Glomerular endothelial cell (primary cell): Measurements from ENCODE around the gene OSTF1. TPM values are rescaled to one million over a fixed set of nuclear protein-coding genes. Genes with fewer than 3 reads are reported as not detected.

Source experiments
- DNase-seq: peaks from one replicate; pipeline ENCODE4 v3.0.0-alpha.2; 2011; ENCODE audit warnings: low read depth, low spot score; ENCODE audit errors: extremely low read depth
- total RNA-seq: library from RNA; depleted of rRNA; stranded (reverse); fragments of >200 nt; gene quantifications from 2 replicates; pipeline ENCODE4 v1.2.3, GENCODE V29; 2015

OSTF1 gene
- total RNA-seq, 1 donor from 2014 or later: 63.5 TPM

DNA sequence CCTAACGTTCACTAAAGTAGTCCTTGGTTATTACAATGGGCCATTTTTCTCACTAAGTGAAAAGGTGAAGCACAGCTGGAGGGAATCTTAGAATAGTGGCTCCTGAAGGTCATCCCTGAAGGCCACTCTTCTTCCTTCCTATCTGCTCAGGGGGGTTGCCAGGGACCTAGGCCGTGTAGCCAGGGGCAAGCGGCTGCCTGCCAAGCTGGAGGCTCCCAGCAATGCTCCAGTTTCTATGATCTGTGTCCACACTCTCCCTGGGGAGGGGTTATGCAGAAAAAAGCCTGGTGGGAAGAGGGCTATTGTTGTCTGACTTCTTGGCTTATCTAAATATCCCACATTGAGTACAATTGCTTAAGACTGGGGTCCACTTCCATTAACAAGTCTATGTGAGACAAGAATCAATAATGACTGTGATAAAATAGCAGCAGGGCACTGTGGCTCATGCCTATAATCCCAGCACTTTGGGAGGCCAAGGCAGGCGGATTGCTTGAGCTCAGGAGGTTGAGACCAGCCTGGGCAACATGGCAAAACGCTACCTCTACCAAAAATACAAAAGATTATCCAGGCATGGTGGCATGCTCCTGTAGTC is 4.1 kb upstream of the OSTF1 start:
- DNase-seq: no peak

DNA sequence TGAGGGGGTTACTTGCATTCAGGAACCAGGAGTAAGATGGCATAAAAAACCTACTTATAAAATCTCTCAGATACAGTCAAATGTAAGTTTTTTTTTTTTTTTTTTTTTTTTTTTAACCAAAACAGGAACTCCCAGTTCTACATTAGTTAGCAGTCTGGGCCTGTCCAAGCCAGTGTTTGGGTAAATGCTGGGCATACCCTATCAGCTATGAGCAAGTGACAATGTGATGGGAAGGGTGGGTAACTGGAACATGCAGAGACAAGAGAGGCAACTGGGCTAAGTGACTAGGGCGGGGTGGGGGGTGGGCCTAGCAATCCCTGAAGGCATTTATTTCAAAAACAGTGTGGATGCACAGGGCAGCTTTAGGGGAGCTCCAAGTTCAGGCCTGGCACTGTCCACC is 2.7 kb upstream of the OSTF1 start:
- no peak for DNase-seq

DNA sequence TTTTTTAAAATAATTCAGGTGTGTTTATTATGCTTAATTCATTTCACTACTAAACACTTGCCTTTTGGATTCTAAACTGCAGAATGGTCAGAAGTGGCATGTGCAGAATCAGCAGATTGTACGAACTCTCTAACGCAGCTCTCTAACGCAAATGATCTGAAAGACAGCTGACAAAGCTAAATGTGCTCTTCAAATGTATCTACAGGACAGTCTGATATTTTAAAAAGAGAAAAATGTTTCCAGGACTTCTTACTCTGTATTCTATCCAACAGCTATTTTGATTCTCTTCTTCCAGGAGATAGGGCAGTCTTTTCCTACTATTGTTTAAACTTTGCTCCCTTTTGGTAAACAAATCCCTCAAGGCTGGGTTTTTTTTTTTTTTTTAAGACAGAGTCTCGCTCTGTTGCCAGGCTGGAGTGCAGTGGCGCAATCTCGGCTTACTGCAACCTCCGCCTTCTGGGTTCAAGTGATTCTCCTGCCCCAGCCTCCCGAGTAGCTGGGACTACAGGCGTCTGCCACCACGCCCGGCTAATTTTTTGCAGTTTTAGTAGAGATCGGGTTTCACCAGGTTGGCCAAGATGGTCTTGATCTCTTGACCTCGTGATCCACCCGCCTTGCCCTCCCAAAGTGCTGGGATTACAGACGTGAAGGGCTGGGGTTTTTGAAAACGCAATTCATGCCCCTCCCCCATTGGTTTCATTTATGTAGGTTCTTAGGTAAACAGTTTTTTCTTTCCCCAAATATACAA is 1.6 kb upstream of the OSTF1 start:
- no peak for DNase-seq

DNA sequence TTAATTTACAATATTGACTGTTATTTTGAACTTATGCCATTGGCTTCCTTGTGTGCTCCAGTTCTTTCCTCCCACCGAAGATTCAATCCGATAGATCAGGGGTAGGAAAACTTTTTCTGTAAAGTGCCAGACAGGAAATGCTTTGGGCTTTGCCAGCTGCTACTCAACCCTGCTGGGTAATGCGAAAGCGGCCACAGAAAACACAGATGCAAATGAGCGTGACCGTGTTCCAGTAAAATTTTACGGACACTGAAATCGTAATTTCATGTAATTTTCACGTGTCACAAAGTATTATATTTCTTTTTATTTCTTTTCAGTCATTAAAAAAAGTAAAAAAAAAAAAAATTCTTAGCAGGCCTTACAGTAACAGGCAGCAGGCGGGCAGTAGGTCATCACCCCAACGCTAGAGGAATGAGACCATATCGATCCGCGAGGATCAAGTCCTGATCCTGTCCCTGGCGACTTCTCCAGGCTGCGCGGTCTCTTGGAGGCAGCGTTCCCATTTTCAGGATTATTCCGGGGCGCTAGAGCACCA is 958 bp upstream of the OSTF1 start:
- no peak for DNase-seq

DNA sequence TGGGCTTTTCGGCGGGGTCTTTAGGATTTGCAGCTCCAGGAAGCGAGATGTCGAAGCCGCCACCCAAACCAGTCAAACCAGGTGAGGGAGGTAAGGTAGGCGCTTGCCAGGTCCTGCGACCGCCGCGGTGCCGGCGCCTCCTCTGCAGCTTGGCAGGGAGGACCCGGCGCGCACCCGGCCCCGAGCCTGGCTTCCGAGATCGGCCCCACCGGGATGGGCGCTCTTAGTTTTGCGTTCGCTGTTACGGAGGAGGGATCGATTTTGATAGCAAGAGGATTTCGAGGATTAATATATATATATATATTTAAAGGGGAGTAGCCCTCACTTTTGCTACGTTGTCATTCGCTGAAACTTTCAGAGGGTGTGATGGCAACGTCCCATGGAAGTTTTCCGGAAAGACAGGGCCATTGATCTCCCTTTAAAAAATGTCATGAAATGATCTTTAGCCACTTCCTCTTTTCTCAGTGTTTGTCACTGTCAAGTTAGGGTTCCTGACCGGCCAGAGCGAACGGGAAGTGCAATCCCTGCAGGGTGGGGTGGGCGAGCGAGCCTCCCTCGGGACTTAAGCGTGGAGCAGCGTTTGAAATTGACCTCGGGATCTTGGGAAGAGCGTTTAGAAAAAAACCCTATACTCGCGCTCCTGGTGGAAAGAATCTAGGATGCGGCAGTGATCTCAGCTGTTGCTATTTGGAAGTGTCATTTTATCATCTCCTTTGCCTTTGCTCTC is 495 bp downstream of the OSTF1 start:
- DNase-seq: no peak

DNA sequence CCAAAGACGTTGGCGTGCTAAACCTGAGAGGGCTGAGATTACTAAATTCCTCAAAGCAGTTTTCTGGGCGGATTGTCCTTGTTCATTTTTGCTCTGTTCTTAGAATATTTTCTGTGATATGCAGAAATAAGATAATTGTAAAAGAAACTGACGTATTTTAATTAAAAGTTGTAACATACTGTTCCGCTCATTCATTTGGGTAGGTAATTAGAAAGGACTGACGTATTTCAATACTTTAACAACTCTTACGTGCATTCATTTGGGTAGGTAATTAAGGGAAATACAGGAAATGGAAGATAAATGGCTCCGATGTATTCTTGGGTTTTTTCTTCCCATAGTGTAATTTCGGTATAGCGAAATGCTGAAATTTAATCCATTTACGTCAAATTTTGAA is 1.1 kb downstream of the OSTF1 start:
- DNase-seq: no peak

DNA sequence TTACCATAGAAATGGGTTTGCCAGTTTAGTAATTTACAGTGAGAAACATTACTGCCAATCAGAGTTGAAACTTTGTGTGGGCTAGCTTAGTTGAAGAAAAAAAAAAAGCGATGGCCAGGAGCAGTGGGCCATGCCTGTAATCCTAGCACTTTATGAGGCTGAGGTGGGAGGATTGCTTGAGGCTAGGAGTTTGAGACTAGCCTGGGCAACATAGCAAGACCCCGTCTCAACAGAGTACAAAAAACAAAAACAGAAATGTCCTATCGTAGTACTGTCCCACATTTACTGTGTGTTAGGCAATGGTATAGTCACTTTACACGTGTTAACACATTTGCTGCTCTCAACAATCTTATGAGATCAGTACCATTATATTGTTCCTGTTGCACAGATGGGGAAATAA is 2.3 kb downstream of the OSTF1 start:
- no peak for DNase-seq

DNA sequence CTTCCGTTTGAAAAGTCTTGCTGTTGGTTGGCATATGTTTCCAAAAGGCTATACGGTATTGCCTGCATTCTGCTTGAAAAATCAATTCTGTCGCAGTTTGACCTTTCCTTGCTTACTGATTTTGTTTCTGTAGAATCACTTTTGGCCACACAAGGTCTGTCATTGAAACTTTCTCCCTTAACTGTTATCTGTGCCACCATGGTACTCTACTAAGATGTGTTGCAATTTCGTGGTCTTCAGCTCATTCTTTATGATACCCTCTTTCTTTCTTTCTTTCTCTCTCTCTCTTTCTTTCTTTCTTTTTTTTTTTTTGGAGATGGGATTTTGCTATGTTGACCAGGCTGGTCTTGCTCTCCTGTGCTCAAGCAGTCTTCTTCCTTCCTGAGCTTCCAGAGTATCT is 4.5 kb downstream of the OSTF1 start:
- DNase-seq: no peak

DNA sequence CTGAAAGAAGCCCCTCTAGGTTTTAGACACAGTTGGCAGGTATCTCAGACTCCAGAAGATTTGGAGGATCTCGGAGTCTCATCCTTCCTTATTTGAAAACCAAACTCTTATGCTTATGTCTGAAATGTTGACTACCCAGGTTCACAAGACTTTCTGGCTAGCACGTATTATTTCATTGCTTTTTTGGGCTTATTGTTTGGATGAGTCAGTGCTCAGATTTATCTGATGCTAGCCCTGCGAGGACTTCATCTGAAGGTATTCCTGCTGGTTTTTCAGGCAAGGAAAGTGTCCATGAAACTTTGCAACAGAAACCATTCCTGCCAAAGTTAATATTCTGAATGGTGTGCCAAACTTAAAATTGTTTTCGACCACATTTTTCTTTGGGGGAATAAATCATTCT is 8.5 kb downstream of the OSTF1 start:
- DNase-seq: no peak

DNA sequence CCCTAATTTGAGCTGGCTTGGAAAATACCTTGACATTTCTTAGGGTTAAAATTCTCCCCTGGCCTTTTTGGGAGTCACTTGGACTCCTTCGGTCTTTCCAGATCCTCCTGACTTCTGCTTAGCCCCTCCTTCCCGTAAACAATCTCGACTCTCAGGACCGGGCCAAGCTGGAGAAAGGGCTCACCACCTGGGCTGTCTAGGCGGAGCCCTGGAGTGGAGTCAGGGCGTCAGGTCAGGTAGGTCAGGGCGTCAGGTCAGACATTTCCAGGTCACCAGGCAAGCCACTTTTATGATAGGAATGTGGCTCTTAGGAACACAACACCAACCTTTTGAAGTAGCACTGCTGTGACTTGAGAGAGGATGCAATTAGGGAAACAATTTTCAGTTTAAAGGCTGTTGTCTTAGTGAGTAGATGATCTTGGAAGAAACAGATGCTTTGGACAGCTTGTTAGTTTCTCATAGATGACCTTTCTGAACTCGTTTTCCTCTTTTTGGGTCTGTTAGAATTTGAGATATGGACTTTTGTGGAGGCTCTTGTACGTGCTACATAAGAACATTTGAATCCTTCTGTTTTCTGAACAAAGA is 12.8 kb downstream of the OSTF1 start:
- DNase-seq: no peak

DNA sequence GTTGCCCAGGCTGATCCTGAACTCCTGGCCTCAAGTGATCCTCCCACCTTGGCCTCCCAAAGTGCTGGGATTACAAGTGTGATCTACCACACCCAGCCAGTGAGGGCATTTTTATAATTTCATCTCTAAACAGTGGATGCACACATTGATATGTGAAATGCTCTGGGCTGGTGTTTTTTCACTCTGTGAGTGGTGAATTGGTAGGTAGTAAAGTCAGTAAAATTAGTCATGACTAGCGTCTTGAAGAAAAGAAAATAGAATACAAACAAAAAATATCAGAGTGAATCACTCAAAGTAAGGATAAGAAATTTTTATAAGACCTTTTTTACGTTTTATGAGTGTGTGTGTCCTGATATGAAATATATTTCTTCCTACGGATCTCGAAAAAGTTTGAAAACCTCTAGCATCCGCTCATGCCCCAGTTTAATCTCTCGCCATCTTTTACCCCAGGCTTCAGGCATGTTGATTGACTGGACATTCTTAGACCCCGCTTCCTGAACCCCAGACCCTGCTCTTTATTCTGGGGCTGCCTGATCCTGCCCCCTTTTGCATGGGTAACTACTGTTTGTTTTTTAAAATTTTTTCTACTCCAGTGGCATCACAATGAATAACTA is 14.0 kb downstream of the OSTF1 start:
- DNase-seq: no peak

DNA sequence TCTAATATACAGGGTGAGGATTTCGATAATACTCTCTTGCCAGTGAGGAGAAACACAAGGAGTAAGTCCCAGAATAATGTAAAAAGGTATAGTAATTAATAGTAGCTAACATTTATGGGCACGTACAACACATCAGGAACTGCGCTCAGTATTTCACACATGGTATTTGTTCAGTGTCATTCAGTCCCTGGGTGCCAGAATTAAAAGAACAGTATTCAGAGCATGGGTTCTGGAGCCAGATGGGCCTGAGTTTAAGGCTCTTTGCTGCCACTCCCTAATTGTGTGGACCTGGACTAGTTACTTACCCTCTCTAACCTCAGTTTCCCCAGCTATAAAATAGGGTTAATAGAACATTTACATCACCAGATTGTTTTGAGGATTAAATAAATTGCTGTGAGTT is 16.3 kb downstream of the OSTF1 start:
- no peak for DNase-seq

DNA sequence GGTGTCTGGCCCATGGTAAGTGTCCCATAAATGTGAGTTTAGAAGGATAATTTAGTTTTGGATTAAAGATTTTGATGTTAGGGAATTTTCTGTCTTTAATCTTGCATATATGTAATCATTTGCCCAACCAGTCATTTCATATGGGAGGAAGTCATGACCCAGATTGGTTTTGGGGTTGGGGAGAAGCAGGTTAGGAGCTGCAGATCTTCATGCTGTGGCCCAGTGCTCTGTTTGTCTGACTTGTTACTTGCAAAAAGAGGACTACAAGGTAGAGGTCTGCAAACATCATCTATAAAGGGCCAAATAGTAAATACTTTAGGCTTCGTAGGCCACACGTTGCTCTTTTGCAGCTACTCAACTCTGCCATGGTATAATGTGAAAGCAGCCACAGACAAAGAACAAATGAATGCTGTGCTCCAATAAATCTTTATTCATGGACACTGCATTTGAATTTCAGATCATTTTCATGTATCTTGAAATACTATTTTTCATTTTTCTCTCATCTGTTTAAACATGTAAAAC is 16.8 kb downstream of the OSTF1 start:
- no peak for DNase-seq

DNA sequence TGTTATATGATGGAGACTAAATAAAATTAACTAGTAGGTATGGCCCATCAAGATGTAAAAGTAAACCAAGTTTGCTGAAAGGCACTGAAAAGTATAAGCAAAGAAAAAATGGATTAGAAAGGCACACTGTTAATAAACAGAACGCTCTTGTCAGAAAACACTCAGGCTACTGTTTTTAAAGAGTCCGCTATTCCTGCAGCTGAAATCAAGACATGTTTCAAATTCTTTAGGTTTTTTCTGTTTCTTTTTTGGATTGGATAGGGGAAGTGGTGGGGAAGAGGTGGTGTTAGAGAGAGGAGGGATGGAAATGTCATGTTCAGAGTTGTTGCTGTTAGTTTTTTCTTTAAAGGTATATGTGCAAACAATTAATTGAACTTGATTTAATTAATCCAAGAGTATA is 17.5 kb downstream of the OSTF1 start:
- DNase-seq: no peak

DNA sequence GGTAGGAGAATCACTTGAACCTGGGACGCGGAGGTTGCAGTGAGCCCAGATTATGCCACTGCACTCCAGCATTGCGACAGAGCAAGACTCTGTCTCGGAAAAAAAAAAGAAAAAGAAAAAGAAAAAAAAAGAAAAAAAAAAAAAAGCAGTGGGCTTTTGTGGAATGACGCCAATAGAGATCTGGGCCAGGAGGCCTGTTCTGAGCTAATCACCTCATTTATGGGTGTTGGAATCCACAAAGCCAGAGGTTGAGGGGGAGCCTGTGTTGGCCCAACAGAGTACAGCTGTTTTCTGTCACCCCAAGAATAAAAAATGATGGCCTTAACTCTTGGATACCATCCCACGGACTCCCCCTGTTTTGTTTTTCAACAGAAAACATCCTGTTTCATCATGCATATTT is 18.5 kb downstream of the OSTF1 start:
- no peak for DNase-seq

DNA sequence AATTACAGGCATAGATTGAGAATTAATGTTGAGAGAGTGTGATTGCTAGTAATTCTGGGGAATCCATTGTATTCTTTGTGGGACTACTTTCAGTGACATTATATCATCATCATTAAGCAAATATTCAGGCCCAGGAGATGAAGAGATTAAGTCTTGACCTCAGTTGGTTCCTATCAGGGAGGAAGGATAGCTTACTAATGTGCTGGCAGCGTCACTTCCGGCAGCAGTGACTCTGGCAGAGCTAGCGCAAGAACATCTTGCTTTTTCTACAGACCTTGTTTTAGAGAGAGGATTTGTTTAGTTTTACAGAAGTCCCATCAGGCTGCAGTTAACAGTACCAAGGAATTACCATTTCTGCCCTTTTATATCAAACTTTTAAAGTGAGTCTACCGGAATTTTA is 20.3 kb downstream of the OSTF1 start:
- peak; percentile 75 for DNase-seq

DNA sequence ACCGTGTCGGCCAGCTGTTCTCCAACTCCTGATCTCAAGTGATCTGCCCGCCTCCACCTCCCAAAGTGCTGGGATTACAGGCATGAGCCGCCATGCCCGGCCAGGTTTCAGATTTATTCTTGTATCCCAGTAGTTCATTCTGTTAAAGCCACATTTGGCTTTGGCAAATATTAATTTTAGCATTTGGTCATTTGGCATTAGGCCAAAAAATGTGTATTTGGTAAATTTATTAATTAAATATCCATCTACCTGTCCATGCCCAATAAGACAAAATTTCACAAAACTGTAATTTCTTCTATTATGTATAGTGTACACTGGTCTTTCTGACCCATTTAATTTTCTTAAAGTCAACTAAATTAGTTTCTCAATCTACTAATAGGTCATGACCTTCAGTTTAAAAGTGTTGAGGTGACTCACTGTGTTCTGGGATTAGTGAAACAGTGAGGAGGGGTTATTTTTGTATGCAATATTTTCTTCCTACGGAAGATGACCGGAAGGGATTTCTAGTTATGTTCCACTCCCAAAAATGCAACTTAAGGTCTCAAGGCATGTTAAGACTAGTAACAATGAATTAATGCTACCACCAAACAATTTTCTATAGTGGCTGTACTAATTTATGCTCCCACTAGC is 21.0 kb downstream of the OSTF1 start:
- no peak for DNase-seq

DNA sequence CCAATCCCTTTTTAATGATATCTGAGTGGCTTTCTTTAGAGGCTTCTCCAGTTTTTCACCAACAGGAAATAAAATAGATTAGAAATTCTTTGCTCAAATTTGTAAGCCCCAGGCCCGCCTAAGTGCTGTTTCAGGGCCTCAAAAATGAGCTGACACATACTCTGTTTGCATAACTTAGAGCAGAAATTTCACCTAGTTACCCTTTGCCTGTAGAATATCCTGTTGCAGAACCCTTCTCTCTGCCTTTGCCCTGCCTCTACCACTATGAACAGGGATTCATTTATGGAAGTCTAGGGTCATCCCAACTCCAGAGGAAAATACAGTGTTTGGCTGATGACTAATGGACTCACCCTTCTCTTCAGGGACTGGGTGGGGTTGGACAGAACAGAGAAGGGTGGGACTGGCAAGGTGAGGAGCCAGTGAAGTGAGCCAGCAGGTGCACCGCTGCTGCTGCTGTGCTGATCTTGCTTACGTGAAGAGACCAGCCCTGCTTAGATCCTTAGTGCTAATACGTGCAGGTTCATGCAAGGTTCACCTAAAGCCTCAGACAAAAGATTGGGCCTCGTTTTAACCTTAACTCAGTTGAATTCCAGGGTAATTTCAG is 22.8 kb downstream of the OSTF1 start:
- DNase-seq: no peak

DNA sequence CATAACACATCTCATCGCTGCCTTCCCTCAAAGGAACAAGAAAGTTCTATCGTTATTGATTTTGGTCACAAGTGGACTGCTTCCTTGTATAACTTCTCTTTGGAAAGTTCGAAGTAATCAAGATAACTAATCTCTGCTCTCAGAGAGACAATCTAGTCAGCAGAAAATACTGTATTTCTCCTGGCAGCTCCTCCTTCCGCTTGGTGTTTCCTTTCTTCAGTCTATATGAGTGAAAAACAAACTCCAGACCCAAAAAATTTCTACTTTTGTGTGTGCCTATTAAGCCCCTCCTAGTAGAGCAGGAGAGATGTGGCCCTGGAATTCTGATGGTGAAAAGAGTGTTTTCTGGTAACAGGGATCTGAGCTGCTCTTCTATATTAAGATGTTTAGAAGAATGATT is 24.5 kb downstream of the OSTF1 start:
- no peak for DNase-seq

DNA sequence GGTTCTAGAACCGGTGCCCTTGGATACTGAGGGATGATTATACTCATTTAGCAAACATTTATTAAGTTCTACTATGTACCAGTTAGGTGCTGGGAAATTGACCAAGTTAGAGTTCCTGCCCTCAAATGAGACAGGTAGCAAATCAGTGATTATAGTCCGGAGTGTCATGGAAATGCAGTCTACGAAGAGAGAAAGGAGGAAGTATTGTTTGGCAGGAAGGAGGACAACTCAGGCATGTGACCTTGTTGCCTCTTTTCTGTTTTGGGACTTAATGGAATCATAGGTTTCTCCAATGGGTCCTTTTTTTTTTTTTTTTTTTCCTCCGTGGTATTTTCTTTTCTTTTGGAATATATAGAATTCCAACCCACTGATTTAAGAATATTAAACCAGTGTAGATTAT is 28.0 kb downstream of the OSTF1 start:
- no peak for DNase-seq
